CD4-positive, alpha-beta T cell (primary cell): ENCODE measurements around the gene HSPG2. TPM values are rescaled to one million over a fixed set of nuclear protein-coding genes. Genes with fewer than 3 reads are reported as not detected.

Experiments
- ATAC-seq: fragments of 200-7000 bp; cut with Tn5 transposase; one replicate; pipeline ENCODE4 v1.10.0; 2022; ENCODE audit warnings: mild to moderate bottlenecking; ENCODE audit not compliant: poor library complexity
- CTCF ChIA-PET: fragments of 350-600 bp; sonication (Branson Sonifier 250); formaldehyde crosslinking; loops from one replicate; lab custom pipeline; 2021; ENCODE audit warnings: antibody characterized with exemption, inconsistent platforms; lab: Charles Lee
- POLR2A ChIA-PET: fragments of 350-600 bp; sonication (Branson Sonifier 250); formaldehyde crosslinking; loops from one replicate; lab custom pipeline; 2021; ENCODE audit warnings: antibody characterized with exemption, inconsistent platforms; lab: Charles Lee
- DNase-seq, 14 experiments: peaks; one replicate each; pipeline ENCODE4 v3.0.0-alpha.2; 2013 to 2020; ENCODE audit warnings: mixed read lengths in 2 of 14
- H3K27ac ChIP-seq, 2 donors: one replicate each; pipeline versions ENCODE4 v1.5.1 to v1.7.0; 2013; ENCODE audit warnings: low read length in 2 of 2, low read depth in 1 of 2, mild to moderate bottlenecking in 1 of 2
- H3K27me3 ChIP-seq, 2 experiments: 1 replicate in 1 of 2; 2 replicates in 1 of 2; pipeline versions ENCODE4 v1.6.1 to v1.7.0; 2013; ENCODE audit warnings: low read length in 2 of 2, control low read depth in 1 of 2, mild to moderate bottlenecking in 1 of 2, moderate library complexity in 1 of 2; ENCODE audit not compliant: insufficient read depth in 2 of 2, control insufficient read depth in 1 of 2
- H3K36me3 ChIP-seq: one replicate; pipeline ENCODE4 v1.6.1; 2013; ENCODE audit warnings: low read length, control low read depth; ENCODE audit not compliant: insufficient read depth
- H3K4me1 ChIP-seq: one replicate; pipeline ENCODE4 v1.6.1; 2013; ENCODE audit warnings: low read length, control low read depth; ENCODE audit not compliant: insufficient read depth
- H3K4me3 ChIP-seq: one replicate; pipeline ENCODE4 v1.5.1; 2013; ENCODE audit warnings: mild to moderate bottlenecking, low read length, moderate library complexity
- H3K9me3 ChIP-seq, 2 experiments: 1 replicate in 1 of 2; 2 replicates in 1 of 2; pipeline versions ENCODE4 v1.6.1 to v1.7.0; 2013; ENCODE audit warnings: low read length in 2 of 2, mild to moderate bottlenecking in 2 of 2, control low read depth in 1 of 2, moderate library complexity in 1 of 2; ENCODE audit not compliant: control insufficient read depth in 1 of 2, insufficient read depth in 1 of 2
- H3K27ac Mint-ChIP-seq: one replicate; pipeline ENCODE4 v1.8.0; 2020; ENCODE audit warnings: mixed read lengths
- H3K27me3 Mint-ChIP-seq: one replicate; pipeline ENCODE4 v1.8.0; 2021; ENCODE audit warnings: mixed read lengths
- H3K36me3 Mint-ChIP-seq: one replicate; pipeline ENCODE4 v1.8.0; 2021; ENCODE audit warnings: low read depth, mixed read lengths
- H3K4me1 Mint-ChIP-seq: one replicate; pipeline ENCODE4 v1.8.0; 2021; ENCODE audit warnings: low read depth, mixed read lengths
- H3K4me3 Mint-ChIP-seq: one replicate; pipeline ENCODE4 v1.8.0; 2020; ENCODE audit warnings: mild to moderate bottlenecking, mixed read lengths
- H3K9me3 Mint-ChIP-seq: one replicate; pipeline ENCODE4 v1.8.0; 2020; ENCODE audit warnings: mixed read lengths
- CTCF ChIP-seq: fragments of 200-600 bp; IDR thresholded peaks from one replicate; pipeline ENCODE4 v1.8.0; 2022; ENCODE audit warnings: antibody characterized with exemption, mild to moderate bottlenecking
- intact Hi-C, 2 experiments: fragments of 100-400 bp; cut with DNase I in 1 of 2; cut with micrococcal nuclease in 1 of 2; formaldehyde crosslinking; loops; one replicate each; pipeline versions ENCODE4 v1.15.1 to v1.9.0; 2023 to 2025; cut with DNase I, micrococcal nuclease
- total RNA-seq, 174 experiments: library from RNA in 2 of 174; stranded (reverse) in 2 of 174; gene quantifications; one replicate each; pipeline ENCODE4 v1.2.3 and lab custom pipeline; 2021 to 2026

HSPG2 gene
- total RNA-seq, 2 experiments from 2014 or later = 10.8 to 11.0 TPM

GRCh38 chr1:21848524-21849174, 88.5 kb downstream of the HSPG2 start:
- H3K4me3 Mint-ChIP-seq = no peak overlapping the region
- ATAC-seq (no peak), DNase-seq (no peak)
- no peaks in the 10 kb centered on the region for H3K4me1 ChIP-seq
- no peak overlapping the region for H3K27ac ChIP-seq
- H3K27me3 ChIP-seq = no peaks in the 10 kb centered on the region
- no peaks in the 10 kb centered on the region for H3K27me3 Mint-ChIP-seq
- no peaks in the 10 kb centered on the region for H3K4me1 Mint-ChIP-seq
- CTCF ChIA-PET = no interaction called here
- TF ChIP-seq CTCF = no peak
- no peaks in the 10 kb centered on the region for H3K36me3 Mint-ChIP-seq
- no peaks in the 10 kb centered on the region for H3K36me3 ChIP-seq
- H3K4me3 ChIP-seq = no peak overlapping the region
- H3K9me3 ChIP-seq = no peaks in the 10 kb centered on the region
- intact Hi-C loops = no loop called here
- POLR2A ChIA-PET = no interaction called here
- H3K9me3 Mint-ChIP-seq = no peaks in the 10 kb centered on the region
- no peak overlapping the region for H3K27ac Mint-ChIP-seq

GRCh38 chr1:21847223-21848205, 89.6 kb downstream of the HSPG2 start:
- intact Hi-C loops = no loop called here
- Mint-ChIP-seq H3K4me3 (no peak overlapping the region), H3K4me1 (no peaks in the 10 kb centered on the region), H3K36me3 (no peaks in the 10 kb centered on the region), H3K27me3 (no peaks in the 10 kb centered on the region), H3K27ac (no peak overlapping the region), H3K9me3 (no peaks in the 10 kb centered on the region)
- ChIA-PET CTCF (no interaction called here), POLR2A (no interaction called here)
- Histone ChIP-seq H3K4me3 (no peak overlapping the region), H3K9me3 (no peaks in the 10 kb centered on the region), H3K27ac (no peak overlapping the region), H3K27me3 (no peaks in the 10 kb centered on the region), H3K36me3 (no peaks in the 10 kb centered on the region), H3K4me1 (no peaks in the 10 kb centered on the region)
- DNase-seq = no peak
- ATAC-seq = no peak
- no peak for TF ChIP-seq CTCF

- ChIA-PET POLR2A (no interaction called here), CTCF (no interaction called here)
- Mint-ChIP-seq H3K36me3 (no peaks in the 10 kb centered on the region), H3K4me1 (no peaks in the 10 kb centered on the region), H3K27me3 (no peaks in the 10 kb centered on the region), H3K4me3 (no peak overlapping the region), H3K9me3 (no peaks in the 10 kb centered on the region), H3K27ac (no peak overlapping the region)
- H3K4me3 ChIP-seq = no peak overlapping the region
- H3K4me1 ChIP-seq = no peaks in the 10 kb centered on the region
- DNase-seq (no peak), ATAC-seq (no peak)
- H3K27me3 ChIP-seq = no peaks in the 10 kb centered on the region
- TF ChIP-seq CTCF = no peak
- no peaks in the 10 kb centered on the region for H3K36me3 ChIP-seq
- intact Hi-C loops = no loop called here
- H3K9me3 ChIP-seq = no peaks in the 10 kb centered on the region
- no peak overlapping the region for H3K27ac ChIP-seq
Observed at GRCh38 chr1:21845646-21846641, 91.2 kb downstream of the HSPG2 start.
